GM21619 (cell line): ENCODE results near the gene SMIM38.

Experiments used
- ATAC-seq: cut with Tn5 transposase; IDR thresholded peaks from one replicate; pipeline ENCODE4 v1.9.1; 2021; ENCODE audit not compliant: unreplicated experiment

SMIM38 gene

GRCh38 chr11:69174841-69175240 lies 19.1 kb downstream of the SMIM38 start:
- ATAC-seq, result no peak

DNA sequence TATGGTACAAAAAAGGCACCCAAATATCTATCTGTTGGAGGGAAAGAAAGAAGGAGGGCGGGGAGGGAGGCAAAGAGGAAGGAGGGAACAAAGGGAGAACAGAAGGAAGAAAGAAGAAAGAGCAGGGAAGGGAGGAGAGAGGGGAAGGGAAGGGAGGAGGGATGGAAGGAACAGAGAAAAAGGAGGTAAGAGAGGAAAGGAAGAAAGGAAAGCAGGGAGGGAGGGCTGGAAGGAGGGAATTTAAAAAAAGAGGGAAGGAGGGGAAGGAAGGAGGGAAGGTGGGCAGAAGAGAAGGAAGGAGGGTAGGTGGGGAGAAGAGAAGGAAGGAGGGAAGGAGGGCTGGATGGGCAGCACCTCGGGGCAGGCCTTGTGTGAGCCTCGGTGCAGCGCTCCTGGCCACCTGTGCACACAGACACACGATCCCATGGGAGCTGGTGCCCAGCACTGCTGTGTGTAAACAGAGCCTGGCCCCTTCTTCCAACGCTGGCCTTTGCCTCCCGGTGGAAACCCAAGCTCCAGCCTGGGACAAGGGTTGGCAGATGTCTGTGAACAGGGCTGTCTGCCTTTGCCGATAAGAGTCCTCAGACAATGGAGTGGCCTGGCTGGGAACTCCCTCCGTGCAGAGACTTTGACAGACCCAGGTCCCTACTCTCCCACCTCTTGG lies 23.2 kb downstream of the SMIM38 start:
- ATAC-seq, result no peak

DNA sequence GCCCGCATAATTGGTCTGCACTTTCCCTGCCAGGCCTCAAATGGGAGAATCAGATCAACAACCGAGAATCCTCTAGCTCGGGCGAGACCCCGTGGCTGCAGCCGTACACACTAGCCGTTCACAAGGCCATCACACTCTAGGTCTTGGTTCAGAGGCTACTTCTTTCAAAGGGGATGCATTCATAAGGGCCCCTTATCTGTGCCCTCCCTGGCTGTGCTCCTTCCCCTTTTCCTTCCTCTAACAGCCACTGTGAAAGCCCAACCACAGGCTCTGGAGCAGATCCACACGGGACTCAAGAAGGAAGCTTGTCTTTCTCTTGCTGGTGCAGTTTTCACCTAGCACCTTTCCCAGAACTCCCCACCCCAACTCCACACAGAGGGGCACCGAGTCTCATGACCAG lies 24.5 kb downstream of the SMIM38 start:
- ATAC-seq, result no peak

- no peak for ATAC-seq
Measured at GRCh38 chr11:69180726-69181125, 25.0 kb downstream of the SMIM38 start.

- no peak for ATAC-seq
Measured at GRCh38 chr11:69183613-69184012, 27.9 kb downstream of the SMIM38 start.

DNA sequence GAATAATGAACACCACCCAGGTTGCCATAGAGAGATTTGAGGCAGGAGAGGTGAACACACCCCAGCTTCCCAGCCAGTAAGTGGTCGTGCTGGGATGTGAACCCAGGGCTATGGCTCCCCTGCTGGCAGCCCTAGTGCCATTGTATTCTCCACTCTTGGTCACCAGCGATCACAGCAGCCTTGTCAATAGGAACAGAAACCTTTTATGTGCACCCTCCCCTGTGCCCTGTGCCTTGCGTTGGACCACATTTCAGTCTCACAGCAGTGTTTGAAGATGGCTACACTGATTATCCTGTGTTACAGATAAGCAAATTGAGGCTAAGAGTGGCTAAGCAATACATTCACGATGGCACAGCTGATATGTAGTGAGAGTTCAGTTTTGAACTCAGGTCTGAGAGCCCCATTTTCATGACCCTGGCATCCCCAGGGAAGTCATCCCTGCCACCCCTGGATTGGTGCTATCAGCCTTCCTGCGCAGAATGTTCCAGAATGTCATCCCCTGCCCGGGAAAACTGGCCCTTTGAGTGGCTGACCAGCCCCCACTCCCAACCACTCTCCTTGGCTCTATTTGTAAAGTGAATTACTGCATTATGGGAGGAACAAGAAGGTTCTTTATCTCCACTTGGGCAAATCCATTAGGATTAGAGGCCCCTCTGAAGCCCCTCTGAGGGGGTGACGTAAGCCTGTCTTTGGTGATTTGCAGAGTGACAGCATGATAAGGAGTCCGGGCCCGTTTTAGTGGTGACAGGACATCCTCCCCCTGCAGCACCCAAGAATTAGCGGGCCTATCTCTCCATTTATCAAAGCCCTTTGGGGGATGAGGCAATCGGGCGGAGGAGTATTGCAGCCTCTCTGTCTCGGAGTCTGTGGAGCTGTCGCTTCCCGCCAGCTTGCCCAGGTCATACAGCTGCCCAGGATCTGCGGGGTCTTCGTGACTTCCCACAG lies 30.9 kb downstream of the SMIM38 start:
- no peak for ATAC-seq

- no peak for ATAC-seq
Measured at GRCh38 chr11:69187540-69188065, 31.9 kb downstream of the SMIM38 start.

DNA sequence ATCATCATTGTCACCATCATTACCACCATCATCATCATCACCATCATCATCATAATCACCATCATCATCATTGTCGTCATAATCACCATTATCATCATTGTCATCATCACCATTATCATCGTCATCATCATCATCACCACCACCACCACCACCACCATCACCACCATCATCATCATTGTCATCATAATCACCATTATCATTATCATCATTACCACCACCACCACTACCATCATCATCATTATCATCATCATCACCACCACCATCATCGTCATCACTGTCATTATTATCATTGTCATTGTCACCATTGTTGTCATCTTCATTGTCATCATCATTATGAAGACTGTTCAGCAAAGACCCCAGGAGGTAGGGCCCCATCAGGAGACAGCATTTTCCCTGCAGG lies 33.3 kb downstream of the SMIM38 start:
- no peak for ATAC-seq

DNA sequence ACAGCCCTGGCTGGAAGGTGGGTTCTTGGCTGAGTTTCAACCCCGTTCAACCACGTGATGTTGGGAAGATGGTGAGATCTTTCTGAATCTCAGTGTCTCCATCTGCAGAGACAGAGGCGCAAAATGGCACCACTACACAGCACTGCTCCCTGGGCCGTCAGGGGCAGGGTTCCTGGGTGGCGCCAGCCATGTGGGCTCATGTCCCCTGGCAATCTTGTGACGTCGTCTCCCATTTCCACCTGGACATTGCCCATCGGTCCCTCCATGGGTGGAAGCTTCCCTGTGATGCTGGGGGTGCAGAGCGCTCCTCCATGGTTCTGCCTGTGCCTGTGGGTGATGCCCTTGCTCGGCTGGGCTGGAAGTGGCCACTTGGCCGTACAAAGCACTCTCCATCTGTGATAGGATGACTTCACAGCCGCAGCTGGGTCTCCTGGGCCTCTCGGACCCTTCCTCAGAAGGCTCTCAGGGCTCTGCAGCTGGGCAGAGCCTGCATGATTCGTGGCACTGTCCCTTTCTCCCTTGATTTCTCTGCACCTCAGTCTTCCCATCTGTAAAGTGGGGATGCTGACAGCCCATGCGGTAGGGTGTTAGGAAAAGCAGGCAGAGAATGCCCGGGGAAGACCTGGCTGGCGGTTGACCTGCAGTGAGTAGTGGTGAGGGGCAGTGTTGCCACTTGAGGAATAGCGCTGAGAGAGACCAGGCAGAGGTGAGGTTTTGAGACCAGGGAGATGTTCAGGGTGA lies 35.2 kb downstream of the SMIM38 start:
- ATAC-seq, result no peak

DNA sequence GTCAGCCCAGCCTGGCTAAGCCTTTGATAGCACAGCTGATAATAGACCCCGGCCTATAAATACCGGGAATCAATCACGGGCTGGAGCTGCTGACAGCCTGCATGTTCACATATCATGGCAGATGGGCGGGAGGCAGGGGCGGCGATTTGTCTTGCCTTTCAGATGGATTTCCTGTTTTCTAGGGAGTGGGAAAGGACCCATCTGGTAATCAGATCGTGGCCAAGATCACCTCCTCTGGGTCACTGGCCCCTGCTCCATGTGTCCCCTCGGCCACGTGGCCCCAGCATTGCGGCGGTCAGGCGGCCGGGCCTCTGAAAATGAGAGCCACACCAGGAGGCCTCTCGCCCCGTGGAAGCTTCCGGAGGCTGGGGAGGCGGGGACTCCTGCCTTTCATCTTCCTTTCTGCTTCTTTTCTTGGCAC lies 36.6 kb downstream of the SMIM38 start:
- no peak for ATAC-seq

GRCh38 chr11:69193151-69193550 lies 37.4 kb downstream of the SMIM38 start:
- no peak for ATAC-seq

GRCh38 chr11:69193629-69194028 lies 37.9 kb downstream of the SMIM38 start:
- no peak for ATAC-seq

- no peak for ATAC-seq
Measured at GRCh38 chr11:69194396-69194795, 38.7 kb downstream of the SMIM38 start.

DNA sequence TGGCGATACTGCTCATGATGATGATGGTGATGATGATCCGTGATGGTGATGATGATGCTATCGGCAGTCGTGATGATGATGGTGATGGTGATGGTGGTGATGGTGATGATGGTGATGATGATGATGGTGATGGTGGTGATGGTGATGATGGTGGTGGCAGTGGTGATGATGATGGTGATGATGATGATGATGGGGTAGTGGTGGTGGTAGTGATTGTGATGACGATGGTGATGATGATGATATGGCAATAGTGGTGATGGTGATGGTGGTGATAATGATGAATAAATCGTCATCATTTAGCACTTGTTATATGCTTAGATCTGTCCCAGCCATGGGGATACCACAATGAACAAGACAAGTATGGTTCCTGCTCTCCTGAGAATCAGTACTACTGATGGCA lies 39.2 kb downstream of the SMIM38 start:
- no peak for ATAC-seq

- ATAC-seq, result no peak
Measured at GRCh38 chr11:69195824-69196782, 40.4 kb downstream of the SMIM38 start.

DNA sequence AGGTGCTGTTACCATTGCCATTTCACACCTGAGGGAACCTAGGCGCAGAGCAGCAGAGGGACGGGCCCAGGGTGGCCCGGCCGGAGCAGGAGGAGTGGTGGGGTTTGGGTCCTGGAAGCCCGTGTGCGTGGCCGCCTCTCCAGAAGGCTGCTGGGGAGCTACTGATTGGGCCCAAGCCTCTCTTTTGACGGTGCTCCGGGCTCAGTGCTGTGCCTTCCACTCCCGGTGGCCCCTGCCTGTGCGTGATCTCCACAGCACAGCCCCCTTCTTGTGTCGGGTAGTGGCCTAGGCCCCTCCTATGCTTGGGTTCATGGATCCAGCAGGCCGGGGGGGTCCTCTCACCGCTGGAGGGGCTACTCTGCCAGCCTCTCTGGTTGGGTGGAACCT lies 41.0 kb downstream of the SMIM38 start:
- ATAC-seq, result no peak

GRCh38 chr11:69198891-69199582 lies 43.3 kb downstream of the SMIM38 start:
- no peak for ATAC-seq

GRCh38 chr11:69199583-69200315 lies 44.0 kb downstream of the SMIM38 start:
- ATAC-seq, result no peak
